ENCODE results near the gene OR7C1. TPM values are rescaled to one million over a fixed set of nuclear protein-coding genes. Genes with fewer than 3 reads are reported as not detected.

OR7C1 gene
- total and polyA plus RNA-seq, 2 of the 8 experiments (the other 6 are each of a cell fraction or from before 2014, with no cell fraction given), result not detected

- WGBS, 2 experiments (ENCODE audit: extremely low coverage in 1 of 2, insufficient coverage in 1 of 2, insufficient read length in 1 of 2, insufficient replicate concordance in 2 of 2, low coverage in 1 of 2, low lambda C conversion rate in 2 of 2, missing lambda C conversion rate in 1 of 2), result 88% methylated on average over 2 of the region's 2 CpGs; no CpG with 5 or more reads in 1 of the 2 experiments
- CTCF ChIA-PET (ENCODE audit: partially characterized antibody), result interaction anchor here (0.6 kb wide), 1 partner anchor 81 kb away, joined by 4 read pairs; no protein-coding TSS in a partner anchor
- no peak overlapping the region for H3K56ac ChIP-seq (replicated peaks; ENCODE audit: insufficient read length, low read depth, low read length)
These were observed 9.0 kb downstream of the OR7C1 start for GRCh38 chr19:14826006-14826405.

More at GRCh38 chr19:14826006-14826405, 9.0 kb downstream of the OR7C1 start:
- Histone ChIP-seq H3K23ac (ENCODE audit: insufficient read length) (no peak overlapping the region), H2AFZ (ENCODE audit: low read length) (no peak overlapping the region), H4K20me1 (replicated peaks in 1 of 2; ENCODE audit: control insufficient read depth in 1 of 2, insufficient read depth in 2 of 2, low read length in 2 of 2) (no peaks in the 10 kb centered on the region), H3K4ac (replicated peaks; ENCODE audit: insufficient read length, low read depth, low read length) (no peak overlapping the region), H2BK12ac (ENCODE audit: low read depth, low read length) (no peak overlapping the region), H4K8ac (ENCODE audit: extremely low read depth, insufficient read depth, low read length) (no peak overlapping the region), H3K79me2 (ENCODE audit: control insufficient read depth in 1 of 2, insufficient read depth in 2 of 2, low read length in 2 of 2) (no peaks in the 10 kb centered on the region), H3K23me2 (ENCODE audit: low read depth, low read length) (no peaks in the 10 kb centered on the region), H2BK120ac (replicated peaks; ENCODE audit: low read depth, low read length) (no peak overlapping the region), H3K27ac (ENCODE audit: low read depth, low read length) (no peak overlapping the region), H3K4me3 (ENCODE audit: extremely low read depth in 1 of 4, insufficient read depth in 2 of 4, low read depth in 3 of 4, low read length in 4 of 4) (no peak overlapping the region), H3K9ac (replicated peaks in 1 of 4; ENCODE audit: extremely low read depth in 1 of 4, low read depth in 3 of 4, low read length in 3 of 4) (no peak overlapping the region), H3K4me2 (ENCODE audit: insufficient read depth in 1 of 2, low read depth in 2 of 2, low read length in 2 of 2) (no peak overlapping the region), H2BK5ac (ENCODE audit: low read depth, low read length) (no peak overlapping the region), H2BK20ac (ENCODE audit: low read length) (no peak overlapping the region), H3K18ac (ENCODE audit: extremely low read depth, low read length) (no peak overlapping the region), H3K27me3 (replicated peaks in 1 of 4; ENCODE audit: control insufficient read depth in 3 of 4, extremely low read depth in 1 of 4, insufficient read depth in 3 of 4, low read length in 3 of 4) (no peaks in the 10 kb centered on the region), H4K5ac (ENCODE audit: insufficient read length, low read depth, low read length) (no peak overlapping the region), H4K91ac (replicated peaks; ENCODE audit: insufficient read length, low read length) (no peak overlapping the region), H3K14ac (ENCODE audit: insufficient read length) (no peak overlapping the region), H2BK15ac (ENCODE audit: low read length) (no peak overlapping the region), H2AK5ac (ENCODE audit: low read depth, low read length) (no peak overlapping the region), H3K79me1 (ENCODE audit: low read depth, low read length) (no peaks in the 10 kb centered on the region), H3K4me1 (replicated peaks in 1 of 4; ENCODE audit: control insufficient read depth in 3 of 4, insufficient read depth in 4 of 4, low read length in 3 of 4) (no peaks in the 10 kb centered on the region), H3K36me3 (ENCODE audit: control insufficient read depth in 2 of 4, insufficient read depth in 4 of 4, low read length in 3 of 4) (no peaks in the 10 kb centered on the region), H3K9me3 (ENCODE audit: insufficient read depth in 2 of 2, low read depth in 1 of 2, low read length in 1 of 2) (peaks cover 55 to 68% of the 10 kb centered on the region in 2 experiments)
- no peak for DNase-seq (ENCODE audit: low read depth in 1 of 2, low spot score in 2 of 2)
- no peak for FAIRE-seq
- POLR2A ChIA-PET (ENCODE audit: partially characterized antibody), result no interaction called here
- TF ChIP-seq TAF7 (optimal IDR thresholded peaks at IDR 0.05; ENCODE audit: borderline replicate concordance, low read depth, low read length) (no peak), TCF12 (IDR thresholded peaks at IDR 0.05; ENCODE audit: low read depth, low read length) (no peak), RBBP5 (IDR thresholded peaks at IDR 0.05; ENCODE audit: borderline replicate concordance, low read depth, low read length) (no peak), TBP (IDR thresholded peaks at IDR 0.05; ENCODE audit: low read depth, low read length) (no peak), JUN (IDR thresholded peaks at IDR 0.05; ENCODE audit: low read depth, low read length) (no peak), GTF2F1 (IDR thresholded peaks at IDR 0.05; ENCODE audit: borderline replicate concordance, low read depth, low read length) (no peak), HDAC6 (IDR thresholded peaks at IDR 0.05; ENCODE audit: low read depth, low read length) (no peak), USF2 (IDR thresholded peaks at IDR 0.05; ENCODE audit: low read length) (no peak), SIN3A (conservative IDR thresholded peaks at IDR 0.05 in 1 of 2, IDR thresholded peaks at IDR 0.05 in 1 of 2; ENCODE audit: low read depth in 1 of 2, low read length in 2 of 2) (no peak), MAFK (IDR thresholded peaks at IDR 0.05; ENCODE audit: low read depth, low read length) (no peak)

Data from H1 (cell line).